ENCODE data around the gene MMP15. TPM values are rescaled to one million over a fixed set of nuclear protein-coding genes. Genes with fewer than 3 reads are reported as not detected.
"Not testable (repeated sequence)": the region's sequence is repeated elsewhere in the genome, so short reads cannot be mapped to it uniquely, and the experiment has no call there.

The MMP15 gene
- polyA plus RNA-seq, 3 donors: 14.7 to 20.3 (median 18.4) TPM

GRCh38 chr16:58047557-58048348, 22.2 kb downstream of the MMP15 start:
- DNase-seq: no peak

GRCh38 chr16:58048494-58049231, 23.1 kb downstream of the MMP15 start:
- DNase-seq: no peak

GRCh38 chr16:58049232-58050185, 24.0 kb downstream of the MMP15 start:
- no peak for DNase-seq

- no peak for DNase-seq
Measured at GRCh38 chr16:58051296-58051695, 25.7 kb downstream of the MMP15 start.

GRCh38 chr16:58051821-58052603, 26.5 kb downstream of the MMP15 start:
- no peak for DNase-seq

- DNase-seq: no peak
Measured at GRCh38 chr16:58053682-58054005, 28.1 kb downstream of the MMP15 start.

GRCh38 chr16:58054289-58054688, 28.7 kb downstream of the MMP15 start:
- DNase-seq: no peak

- DNase-seq: no peak
Measured at GRCh38 chr16:58056580-58056979, 31.0 kb downstream of the MMP15 start.

GRCh38 chr16:58057121-58057520, 31.6 kb downstream of the MMP15 start:
- no peak for DNase-seq

GRCh38 chr16:58057784-58058183, 32.2 kb downstream of the MMP15 start:
- no peak for DNase-seq

- DNase-seq: no peak
Measured at GRCh38 chr16:58062821-58063220, 37.3 kb downstream of the MMP15 start.

- DNase-seq: no peak
Measured at GRCh38 chr16:58063377-58064076, 38.0 kb downstream of the MMP15 start.

GRCh38 chr16:58070585-58070984, 45.0 kb downstream of the MMP15 start:
- no peak for DNase-seq

GRCh38 chr16:58072134-58072533, 46.6 kb downstream of the MMP15 start:
- not testable (repeated sequence) for DNase-seq

GRCh38 chr16:58073086-58073485, 47.5 kb downstream of the MMP15 start:
- DNase-seq: not testable (repeated sequence)

- DNase-seq: no peak
Measured at GRCh38 chr16:58074657-58075056, 49.1 kb downstream of the MMP15 start.

GRCh38 chr16:58076514-58076913, 51.0 kb downstream of the MMP15 start:
- no peak for DNase-seq

- DNase-seq: no peak
Measured at GRCh38 chr16:58077796-58078195, 52.2 kb downstream of the MMP15 start.

GRCh38 chr16:58080657-58081056, 55.1 kb downstream of the MMP15 start:
- DNase-seq: not testable (repeated sequence)

- DNase-seq: no peak
Measured at GRCh38 chr16:58082381-58082780, 56.8 kb downstream of the MMP15 start.

GRCh38 chr16:58084635-58085034, 59.1 kb downstream of the MMP15 start:
- DNase-seq: no peak
